Esophagus muscularis mucosa (tissue), 4 donors: Measurements from ENCODE around the gene PSMG4. TPM values are rescaled to one million over a fixed set of nuclear protein-coding genes. Genes with fewer than 3 reads are reported as not detected.

Experiments
- DNase-seq: peaks from one replicate; pipeline ENCODE4 v3.0.0-alpha.2; 2017; ENCODE audit errors: extremely low spot score
- H3K27ac ChIP-seq, 4 donors: fragments of 200-600 bp; sonication (generic); replicated peaks in 1 of 4; 1 replicate in 3 of 4; 2 replicates in 1 of 4; pipeline ENCODE4 v1.5.1; 2016 to 2019; ENCODE audit warnings: mild to moderate bottlenecking in 1 of 4
- H3K27me3 ChIP-seq, 4 donors: fragments of 200-600 bp; sonication (generic); one replicate each; pipeline versions ENCODE4 v1.5.1 to v1.6.0; 2016 to 2019
- H3K36me3 ChIP-seq, 4 donors: fragments of 200-600 bp; sonication (generic); one replicate each; pipeline ENCODE4 v1.5.1; 2016 to 2019
- H3K4me1 ChIP-seq, 4 donors: fragments of 200-600 bp; sonication (generic); one replicate each; pipeline ENCODE4 v1.5.1; 2016 to 2019
- H3K4me3 ChIP-seq, 4 donors: fragments of 200-600 bp; sonication (generic); 1 replicate in 2 of 4; 2 replicates in 2 of 4; pipeline ENCODE4 v1.5.1; 2016 to 2019; ENCODE audit warnings: mild to moderate bottlenecking in 4 of 4, moderate library complexity in 1 of 4
- H3K9me3 ChIP-seq, 4 donors: fragments of 200-600 bp; sonication (generic); 1 replicate in 3 of 4; 2 replicates in 1 of 4; pipeline ENCODE4 v1.5.1; 2016 to 2019
- CTCF ChIP-seq, 3 experiments: fragments of 200-600 bp in 2 of 3; fragments of 450-650 bp in 1 of 3; sonication (generic) in 2 of 3; IDR thresholded peaks; one replicate each; pipeline ENCODE4 v1.5.1; 2017 to 2019; ENCODE audit warnings: antibody characterized with exemption in 3 of 3, mild to moderate bottlenecking in 2 of 3, moderate library complexity in 1 of 3
- EP300 ChIP-seq: sonication (generic); formaldehyde crosslinking; IDR thresholded peaks from one replicate; pipeline ENCODE4 v1.6.1; 2017; ENCODE audit warnings: antibody characterized with exemption
- POLR2A ChIP-seq: fragments of 450-650 bp; IDR thresholded peaks from one replicate; pipeline ENCODE4 v1.6.1; 2017; ENCODE audit warnings: antibody characterized with exemption, moderate library complexity, mild to moderate bottlenecking, low read depth
- POLR2AphosphoS5 ChIP-seq, 2 donors: sonication (generic); formaldehyde crosslinking; IDR thresholded peaks; one replicate each; pipeline ENCODE4 v1.6.1; 2017; ENCODE audit warnings: antibody characterized with exemption in 2 of 2
- WGBS: methylation state at CpG from one replicate; pipeline ENCODE4 v1.1.5; 2018; 5-methylcytosine and 5-hydroxymethylcytosine counted together
- intact Hi-C: fragments of 100-400 bp; cut with DNase I; formaldehyde crosslinking; loops from one replicate; pipeline ENCODE4 v1.15.1; 2023
- total RNA-seq, 4 donors: library from RNA; depleted of rRNA; stranded (reverse); fragments of >200 nt; gene quantifications; one replicate each; pipeline versions ENCODE4 v1.1.0 to v1.2.1, GENCODE V29; 2016

PSMG4 gene
- total RNA-seq, 4 donors from 2014 or later = 21.4 to 28.6 (median 25.7) TPM

- no peak overlapping the region for H3K4me3 ChIP-seq
- no peak for DNase-seq
- H3K4me1 ChIP-seq = peaks cover 3 to 13% (median 9%) of the 10 kb centered on the region in 4 donors
- TF ChIP-seq EP300 (no peak), POLR2AphosphoS5 (IDR thresholded peaks at IDR 0.05) (no peak), POLR2A (no peak), CTCF (IDR thresholded peaks at IDR 0.05) (no peak)
- H3K36me3 ChIP-seq = peaks cover 0 to 21% (median 8%) of the 10 kb centered on the region in 4 donors
- H3K27me3 ChIP-seq = no peaks in the 10 kb centered on the region
- intact Hi-C loops = loop anchor here (10.0 kb wide), 1 partner anchor 326 kb away; no protein-coding TSS in a partner anchor
- 82% methylated on average over 8 of the region's 21 CpGs for WGBS
- H3K27ac ChIP-seq = no peak overlapping the region
- no peaks in the 10 kb centered on the region for H3K9me3 ChIP-seq
Observed at GRCh38 chr6:3288711-3289663, 30.2 kb downstream of the PSMG4 start.

- no peak overlapping the region for H3K4me3 ChIP-seq
- WGBS = 83% methylated on average over 7 of the region's 7 CpGs
- peaks cover 3 to 13% (median 6%) of the 10 kb centered on the region in 4 donors for H3K4me1 ChIP-seq
- H3K36me3 ChIP-seq = peaks cover 0 to 14% (median 5%) of the 10 kb centered on the region in 4 donors
- H3K27me3 ChIP-seq = no peaks in the 10 kb centered on the region
- no peaks in the 10 kb centered on the region for H3K9me3 ChIP-seq
- TF ChIP-seq POLR2AphosphoS5 (IDR thresholded peaks at IDR 0.05) (no peak), POLR2A (no peak), CTCF (IDR thresholded peaks at IDR 0.05) (no peak), EP300 (no peak)
- intact Hi-C loops = loop anchor here (10.0 kb wide), 1 partner anchor 325 kb away; no protein-coding TSS in a partner anchor
- no peak overlapping the region for H3K27ac ChIP-seq
- DNase-seq = no peak
Observed at GRCh38 chr6:3289664-3290055, 30.9 kb downstream of the PSMG4 start.

GRCh38 chr6:3290149-3290930 lies 31.6 kb downstream of the PSMG4 start:
- intact Hi-C loops = no loop called here

GRCh38 chr6:3290931-3291211 lies 32.1 kb downstream of the PSMG4 start:
- no peaks in the 10 kb centered on the region for H3K27me3 ChIP-seq
- 75% methylated on average over 11 of the region's 11 CpGs for WGBS
- H3K36me3 ChIP-seq = peaks cover 0 to 10% (median 0%) of the 10 kb centered on the region in 4 donors
- no peak for TF ChIP-seq CTCF (IDR thresholded peaks at IDR 0.05)
- TF ChIP-seq POLR2A = no peak
- no peak for TF ChIP-seq POLR2AphosphoS5 (IDR thresholded peaks at IDR 0.05)
- peaks cover 0 to 13% (median 5%) of the 10 kb centered on the region in 4 donors for H3K4me1 ChIP-seq
- intact Hi-C loops = no loop called here
- H3K4me3 ChIP-seq = no peak overlapping the region
- no peak for DNase-seq
- no peak overlapping the region for H3K27ac ChIP-seq
- H3K9me3 ChIP-seq = no peaks in the 10 kb centered on the region

More at GRCh38 chr6:3290149-3290930, 31.6 kb downstream of the PSMG4 start:
- Histone ChIP-seq H3K9me3 (no peaks in the 10 kb centered on the region), H3K27me3 (no peaks in the 10 kb centered on the region), H3K36me3 (peaks cover 0 to 10% (median under 1%) of the 10 kb centered on the region in 4 donors), H3K4me3 (no peak overlapping the region), H3K27ac (no peak overlapping the region), H3K4me1 (peaks cover under 1 to 13% (median 5%) of the 10 kb centered on the region in 4 donors)
- DNase-seq = no peak
- 91% methylated on average over 14 of the region's 15 CpGs for WGBS
- TF ChIP-seq EP300 = no peak
- no peak for TF ChIP-seq POLR2A
- TF ChIP-seq CTCF (IDR thresholded peaks at IDR 0.05) = no peak
- no peak for TF ChIP-seq POLR2AphosphoS5 (IDR thresholded peaks at IDR 0.05)
